T-helper 1 cell treated with Interleukin-12 subunit alpha and Interleukin-12 subunit beta and Interleukin-4 antibody, amounts not matched to agents 30 μg/mL and 1 μg/mL, for 36 hours (primary cell): ENCODE data around the gene USP24.

Experiments
- H3K27ac Mint-ChIP-seq: one replicate; pipeline ENCODE4 v1.8.0; 2021; ENCODE audit warnings: mild to moderate bottlenecking, mixed read lengths
- H3K27me3 Mint-ChIP-seq: one replicate; pipeline ENCODE4 v1.8.0; 2021; ENCODE audit warnings: low read depth, mixed read lengths
- H3K36me3 Mint-ChIP-seq: one replicate; pipeline ENCODE4 v1.8.0; 2021; ENCODE audit warnings: low read depth, mixed read lengths
- H3K4me1 Mint-ChIP-seq: one replicate; pipeline ENCODE4 v1.8.0; 2021; ENCODE audit warnings: low read depth, mixed read lengths
- H3K4me3 Mint-ChIP-seq: one replicate; pipeline ENCODE4 v1.8.0; 2021; ENCODE audit warnings: mild to moderate bottlenecking, moderate library complexity, mixed read lengths
- H3K9me3 Mint-ChIP-seq: one replicate; pipeline ENCODE4 v1.8.0; 2021; ENCODE audit warnings: mixed read lengths

Gene USP24

GRCh38 chr1:55053265-55053954, 161.8 kb downstream of the USP24 start:
- no peak overlapping the region for H3K27ac Mint-ChIP-seq
- no peak overlapping the region for H3K4me3 Mint-ChIP-seq
- H3K9me3 Mint-ChIP-seq: no peaks in the 10 kb centered on the region
- no peaks in the 10 kb centered on the region for H3K36me3 Mint-ChIP-seq
- no peaks in the 10 kb centered on the region for H3K27me3 Mint-ChIP-seq
- no peaks in the 10 kb centered on the region for H3K4me1 Mint-ChIP-seq

- no peaks in the 10 kb centered on the region for H3K36me3 Mint-ChIP-seq
- H3K9me3 Mint-ChIP-seq: no peaks in the 10 kb centered on the region
- no peak overlapping the region for H3K4me3 Mint-ChIP-seq
- H3K27me3 Mint-ChIP-seq: no peaks in the 10 kb centered on the region
- no peaks in the 10 kb centered on the region for H3K4me1 Mint-ChIP-seq
- no peak overlapping the region for H3K27ac Mint-ChIP-seq
Measured at GRCh38 chr1:55052221-55053142, 162.7 kb downstream of the USP24 start.

- Mint-ChIP-seq H3K4me3 (no peak overlapping the region), H3K27ac (no peak overlapping the region), H3K4me1 (no peaks in the 10 kb centered on the region), H3K36me3 (no peaks in the 10 kb centered on the region), H3K27me3 (no peaks in the 10 kb centered on the region), H3K9me3 (no peaks in the 10 kb centered on the region)
Measured at GRCh38 chr1:55051621-55052020, 163.5 kb downstream of the USP24 start.

- Mint-ChIP-seq H3K27ac (no peak overlapping the region), H3K27me3 (no peaks in the 10 kb centered on the region), H3K4me1 (no peaks in the 10 kb centered on the region), H3K36me3 (no peaks in the 10 kb centered on the region), H3K4me3 (no peak overlapping the region), H3K9me3 (no peaks in the 10 kb centered on the region)
Measured at GRCh38 chr1:55051169-55051568, 164.0 kb downstream of the USP24 start.

GRCh38 chr1:55050283-55050682, 164.9 kb downstream of the USP24 start:
- no peak overlapping the region for H3K27ac Mint-ChIP-seq
- no peaks in the 10 kb centered on the region for H3K4me1 Mint-ChIP-seq
- no peak overlapping the region for H3K4me3 Mint-ChIP-seq

GRCh38 chr1:55049914-55050278, 165.3 kb downstream of the USP24 start:
- H3K27me3 Mint-ChIP-seq: no peaks in the 10 kb centered on the region
- H3K4me3 Mint-ChIP-seq: no peak overlapping the region
- H3K36me3 Mint-ChIP-seq: no peaks in the 10 kb centered on the region
- no peak overlapping the region for H3K27ac Mint-ChIP-seq
- H3K4me1 Mint-ChIP-seq: no peaks in the 10 kb centered on the region
- no peaks in the 10 kb centered on the region for H3K9me3 Mint-ChIP-seq

More at GRCh38 chr1:55050283-55050682, 164.9 kb downstream of the USP24 start:
- no peaks in the 10 kb centered on the region for H3K27me3 Mint-ChIP-seq
- H3K36me3 Mint-ChIP-seq: no peaks in the 10 kb centered on the region
- no peaks in the 10 kb centered on the region for H3K9me3 Mint-ChIP-seq

GRCh38 chr1:55049271-55049913, 165.8 kb downstream of the USP24 start:
- Mint-ChIP-seq H3K27me3 (no peaks in the 10 kb centered on the region), H3K27ac (no peak overlapping the region), H3K36me3 (no peaks in the 10 kb centered on the region), H3K9me3 (no peaks in the 10 kb centered on the region), H3K4me1 (no peaks in the 10 kb centered on the region), H3K4me3 (no peak overlapping the region)

- Mint-ChIP-seq H3K4me3 (no peak overlapping the region), H3K27ac (no peak overlapping the region)
Measured at GRCh38 chr1:55048453-55049270, 166.5 kb downstream of the USP24 start.

GRCh38 chr1:55047611-55048010, 167.6 kb downstream of the USP24 start:
- H3K9me3 Mint-ChIP-seq: no peaks in the 10 kb centered on the region
- no peak overlapping the region for H3K4me3 Mint-ChIP-seq
- no peaks in the 10 kb centered on the region for H3K36me3 Mint-ChIP-seq
- no peak overlapping the region for H3K27ac Mint-ChIP-seq
- peaks cover 5% of the 10 kb centered on the region for H3K27me3 Mint-ChIP-seq
- no peaks in the 10 kb centered on the region for H3K4me1 Mint-ChIP-seq

More at GRCh38 chr1:55048453-55049270, 166.5 kb downstream of the USP24 start:
- Mint-ChIP-seq H3K27me3 (no peaks in the 10 kb centered on the region), H3K36me3 (no peaks in the 10 kb centered on the region), H3K4me1 (no peaks in the 10 kb centered on the region), H3K9me3 (no peaks in the 10 kb centered on the region)

- no peaks in the 10 kb centered on the region for H3K9me3 Mint-ChIP-seq
- H3K27me3 Mint-ChIP-seq: peaks cover 11% of the 10 kb centered on the region
- H3K27ac Mint-ChIP-seq: no peak overlapping the region
- H3K36me3 Mint-ChIP-seq: no peaks in the 10 kb centered on the region
- H3K4me3 Mint-ChIP-seq: no peak overlapping the region
- no peaks in the 10 kb centered on the region for H3K4me1 Mint-ChIP-seq
Measured at GRCh38 chr1:55046871-55047270, 168.3 kb downstream of the USP24 start.

GRCh38 chr1:55045430-55045829, 169.7 kb downstream of the USP24 start:
- Mint-ChIP-seq H3K9me3 (no peaks in the 10 kb centered on the region), H3K27ac (no peak overlapping the region), H3K36me3 (no peaks in the 10 kb centered on the region), H3K4me1 (no peaks in the 10 kb centered on the region), H3K27me3 (peaks cover 23% of the 10 kb centered on the region), H3K4me3 (no peak overlapping the region)

GRCh38 chr1:55044617-55045397, 170.4 kb downstream of the USP24 start:
- H3K4me1 Mint-ChIP-seq: no peaks in the 10 kb centered on the region
- no peak overlapping the region for H3K4me3 Mint-ChIP-seq
- no peak overlapping the region for H3K27ac Mint-ChIP-seq
- H3K27me3 Mint-ChIP-seq: peaks cover 30% of the 10 kb centered on the region
- H3K36me3 Mint-ChIP-seq: no peaks in the 10 kb centered on the region
- no peaks in the 10 kb centered on the region for H3K9me3 Mint-ChIP-seq

- Mint-ChIP-seq H3K27ac (no peak overlapping the region), H3K4me3 (no peak overlapping the region), H3K9me3 (no peaks in the 10 kb centered on the region), H3K27me3 (peaks cover 38% of the 10 kb centered on the region), H3K4me1 (no peaks in the 10 kb centered on the region), H3K36me3 (no peaks in the 10 kb centered on the region)
Measured at GRCh38 chr1:55043726-55044125, 171.4 kb downstream of the USP24 start.
